UCSD-AML1 (cell line): ENCODE data around the gene SLC37A1.

Experiments used
- DNase-seq: peaks from one replicate; lab custom pipeline; 2025; ENCODE audit not compliant: unreplicated experiment; lab: John Stamatoyannopoulos, UW

SLC37A1 gene

DNA sequence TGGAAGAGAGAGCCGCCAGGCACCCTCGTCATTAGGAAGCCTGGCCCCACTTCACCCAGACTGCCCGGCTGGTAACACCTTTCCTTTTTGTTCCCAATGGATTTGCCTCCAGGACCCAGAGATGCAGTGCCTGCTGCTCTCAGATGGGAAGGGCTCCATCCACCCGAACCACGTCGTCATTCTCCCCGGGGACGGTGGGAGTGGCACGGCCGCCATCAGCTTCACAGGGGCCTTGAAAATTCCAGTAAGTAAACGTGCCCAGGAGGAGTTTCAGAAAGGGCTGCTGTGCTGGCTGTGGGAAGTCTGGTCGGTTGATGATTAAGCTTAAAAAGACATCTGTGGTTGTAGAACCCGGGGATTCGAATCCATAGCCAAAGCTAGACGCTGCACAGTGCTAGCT, 45.2 kb downstream of the SLC37A1 start:
- no peak for DNase-seq

DNA sequence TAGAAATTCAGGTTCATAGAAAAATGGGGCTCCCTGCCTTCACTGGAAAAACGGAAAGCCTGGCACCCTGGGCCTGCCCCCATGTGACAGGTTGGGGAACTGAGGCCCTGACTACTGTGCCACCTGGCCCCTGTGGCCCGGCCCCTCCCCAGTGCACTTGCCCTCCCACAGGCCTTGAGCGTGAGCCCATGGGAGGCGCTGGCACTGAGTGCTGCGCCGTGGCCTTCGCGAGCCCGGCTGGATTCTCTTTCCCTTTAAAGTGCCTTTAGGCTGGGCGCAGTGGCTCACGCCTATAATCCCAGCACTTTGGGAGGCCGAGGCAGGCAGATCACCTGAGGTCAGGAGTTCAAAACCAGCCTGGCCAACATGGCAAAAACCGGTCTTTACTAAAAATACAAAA, 45.7 kb downstream of the SLC37A1 start:
- DNase-seq, result no peak

GRCh38 chr21:42560517-42561179, 47.0 kb downstream of the SLC37A1 start:
- DNase-seq, result no peak

DNA sequence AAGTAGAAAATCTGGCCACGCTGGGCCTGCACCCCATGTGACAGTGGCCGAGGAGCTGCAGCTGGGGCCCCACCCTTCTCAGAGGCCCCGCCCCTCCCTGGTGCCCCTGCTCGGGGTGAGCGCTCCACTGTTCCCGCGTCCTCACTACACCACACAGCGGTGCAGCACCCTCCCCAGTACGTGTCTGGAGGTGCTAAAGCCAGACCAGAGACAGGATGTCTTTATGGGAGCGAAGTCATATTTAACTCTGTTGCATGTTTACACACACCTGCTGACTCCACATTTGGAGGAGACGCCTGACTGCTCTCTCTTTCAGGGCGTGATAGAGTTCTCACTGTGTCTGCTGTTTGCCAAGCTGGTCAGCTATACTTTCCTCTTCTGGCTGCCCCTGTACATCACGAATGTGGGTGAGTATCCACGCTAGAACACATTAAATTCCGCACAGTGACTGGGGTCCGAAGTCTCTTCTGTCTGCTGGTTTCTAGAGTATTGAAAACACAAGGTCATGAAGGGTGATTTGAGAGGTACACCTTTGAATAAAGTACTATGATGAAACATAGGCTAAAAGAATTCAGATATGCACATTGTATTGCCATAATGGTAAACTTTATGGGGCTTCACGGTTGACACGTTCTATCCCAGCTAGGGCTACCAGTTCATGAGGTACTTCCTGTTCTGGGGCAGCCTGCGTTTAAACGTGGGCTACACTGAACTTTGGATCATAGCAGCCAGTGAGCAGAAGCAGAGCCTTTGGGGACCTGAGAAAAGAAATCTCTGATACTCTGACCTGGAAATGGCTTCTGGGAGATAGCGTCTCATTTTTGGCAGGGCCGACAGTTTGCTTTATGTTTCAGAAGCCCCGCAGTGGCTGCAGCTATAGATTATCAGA, 48.4 kb downstream of the SLC37A1 start:
- no peak for DNase-seq

GRCh38 chr21:42562816-42563215, 49.2 kb downstream of the SLC37A1 start:
- no peak for DNase-seq

GRCh38 chr21:42563261-42563660, 49.6 kb downstream of the SLC37A1 start:
- no peak for DNase-seq

- no peak for DNase-seq
Observed at GRCh38 chr21:42563686-42564085, 50.0 kb downstream of the SLC37A1 start.

- no peak for DNase-seq
Observed at GRCh38 chr21:42564561-42564971, 50.9 kb downstream of the SLC37A1 start.

DNA sequence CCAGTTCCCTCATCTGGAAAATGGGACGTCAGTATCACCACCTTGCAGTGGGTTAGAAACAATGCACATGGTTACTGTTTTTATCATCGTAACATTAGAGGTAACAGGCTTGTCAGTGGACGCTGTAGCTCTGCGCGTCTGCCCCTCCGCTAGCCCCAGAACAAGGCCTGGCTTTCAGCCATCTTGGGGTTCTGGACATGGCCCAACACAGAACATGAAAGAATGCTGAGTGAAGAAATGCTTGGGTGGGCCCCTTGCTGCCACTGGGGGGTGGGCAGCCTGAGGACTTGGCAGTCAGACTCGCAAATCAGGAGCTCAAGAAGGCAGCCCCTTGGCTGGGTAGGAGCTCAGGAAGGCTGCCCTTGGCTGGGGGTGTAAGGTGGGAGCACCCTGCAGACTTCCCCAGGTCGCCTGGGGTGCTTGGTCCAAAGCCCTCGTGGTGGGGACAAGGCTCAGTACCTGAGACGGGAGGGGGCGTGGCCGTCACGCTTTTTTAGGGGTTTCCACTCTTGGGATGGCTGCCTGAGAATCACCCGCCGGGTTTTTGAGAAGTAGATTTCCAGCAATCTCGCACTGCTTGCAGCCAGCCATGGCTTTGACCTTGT, 51.7 kb downstream of the SLC37A1 start:
- no peak for DNase-seq

- no peak for DNase-seq
Observed at GRCh38 chr21:42565886-42566523, 52.4 kb downstream of the SLC37A1 start.

- no peak for DNase-seq
Observed at GRCh38 chr21:42566524-42567213, 53.0 kb downstream of the SLC37A1 start.

DNA sequence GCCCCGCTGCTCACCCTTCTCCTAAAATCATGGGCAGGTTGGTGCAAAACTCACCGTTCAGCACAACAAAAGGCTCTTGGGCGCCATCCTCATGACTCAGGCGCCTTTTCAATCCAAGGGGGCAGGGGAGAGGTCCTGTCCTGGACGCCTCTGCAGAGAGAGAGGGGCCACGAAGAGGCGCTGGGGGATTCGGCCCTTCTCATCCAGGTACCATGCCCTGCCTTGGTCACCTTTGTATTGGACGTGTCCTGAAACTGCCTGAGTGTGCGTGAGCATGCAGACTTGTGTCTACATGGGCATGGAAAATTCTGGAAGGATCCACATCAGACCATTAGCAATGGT, 53.5 kb downstream of the SLC37A1 start:
- DNase-seq, result no peak

GRCh38 chr21:42567861-42568260, 54.2 kb downstream of the SLC37A1 start:
- no peak for DNase-seq

DNA sequence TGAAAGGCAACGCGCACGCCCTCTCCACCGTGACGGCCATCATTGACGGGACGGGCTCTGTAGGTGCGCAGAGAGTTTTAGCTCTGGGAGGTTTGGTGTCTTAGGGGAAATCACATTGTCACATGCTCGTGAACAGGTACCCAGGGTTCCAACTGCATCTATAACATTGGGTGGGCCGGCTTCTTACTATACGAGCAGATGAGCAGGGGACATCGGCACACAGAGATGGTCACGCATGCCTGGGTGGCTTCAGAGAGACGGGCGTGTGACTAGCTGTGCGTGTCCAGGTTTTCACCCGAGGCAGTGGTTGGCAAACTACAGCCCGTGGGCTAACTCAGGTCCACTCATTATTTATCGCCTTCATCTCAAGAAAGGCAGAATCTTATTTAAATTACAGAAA, 54.7 kb downstream of the SLC37A1 start:
- no peak for DNase-seq

- DNase-seq, result no peak
Observed at GRCh38 chr21:42568866-42569731, 55.4 kb downstream of the SLC37A1 start.

- DNase-seq, result no peak
Observed at GRCh38 chr21:42569732-42570301, 56.2 kb downstream of the SLC37A1 start.

DNA sequence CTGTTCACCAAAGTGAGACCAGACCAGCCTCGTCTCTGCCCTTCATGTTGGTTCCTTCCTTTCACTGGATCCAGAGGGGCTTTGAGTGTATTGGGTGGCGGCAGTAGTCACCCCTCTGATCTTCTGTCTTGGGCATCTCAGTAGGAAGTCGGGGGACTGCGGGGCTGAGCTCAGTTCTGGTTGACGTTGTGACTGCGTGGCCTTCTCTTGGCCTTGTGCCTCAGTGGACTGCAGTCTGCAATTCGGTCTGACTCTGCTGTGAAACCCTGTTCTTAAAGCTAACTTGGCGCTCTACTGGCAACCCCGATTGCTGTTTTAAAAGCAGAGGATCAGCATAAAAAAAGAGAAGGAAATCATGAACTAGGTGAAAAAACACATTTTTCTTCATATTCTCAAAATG, 56.7 kb downstream of the SLC37A1 start:
- DNase-seq, result no peak

DNA sequence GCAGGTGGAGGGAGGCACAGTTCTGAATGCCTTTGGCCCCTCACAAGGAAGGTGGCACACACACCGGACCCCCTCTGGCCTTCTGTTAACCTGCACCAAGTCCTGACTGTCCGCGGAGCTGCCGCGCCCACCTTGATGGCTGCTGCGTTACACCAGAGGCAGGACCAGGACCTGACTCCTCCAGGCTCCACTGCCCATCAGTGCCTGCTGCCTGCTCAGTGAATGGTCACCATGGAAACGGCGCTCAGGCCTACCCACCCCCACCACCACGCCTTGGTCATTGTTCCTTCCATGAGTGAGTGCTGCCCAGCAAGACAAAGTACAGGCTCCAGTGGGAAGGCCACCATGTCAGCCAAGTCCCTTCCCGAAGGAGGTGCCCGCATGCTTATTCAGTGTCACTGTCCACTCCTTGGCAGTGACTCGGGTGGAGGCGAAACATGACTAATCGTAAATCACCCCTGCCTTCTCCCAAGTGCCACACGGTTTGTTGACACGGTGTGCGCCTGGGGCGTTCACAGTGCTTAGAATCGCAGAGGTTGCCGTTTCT, 57.3 kb downstream of the SLC37A1 start:
- no peak for DNase-seq

DNA sequence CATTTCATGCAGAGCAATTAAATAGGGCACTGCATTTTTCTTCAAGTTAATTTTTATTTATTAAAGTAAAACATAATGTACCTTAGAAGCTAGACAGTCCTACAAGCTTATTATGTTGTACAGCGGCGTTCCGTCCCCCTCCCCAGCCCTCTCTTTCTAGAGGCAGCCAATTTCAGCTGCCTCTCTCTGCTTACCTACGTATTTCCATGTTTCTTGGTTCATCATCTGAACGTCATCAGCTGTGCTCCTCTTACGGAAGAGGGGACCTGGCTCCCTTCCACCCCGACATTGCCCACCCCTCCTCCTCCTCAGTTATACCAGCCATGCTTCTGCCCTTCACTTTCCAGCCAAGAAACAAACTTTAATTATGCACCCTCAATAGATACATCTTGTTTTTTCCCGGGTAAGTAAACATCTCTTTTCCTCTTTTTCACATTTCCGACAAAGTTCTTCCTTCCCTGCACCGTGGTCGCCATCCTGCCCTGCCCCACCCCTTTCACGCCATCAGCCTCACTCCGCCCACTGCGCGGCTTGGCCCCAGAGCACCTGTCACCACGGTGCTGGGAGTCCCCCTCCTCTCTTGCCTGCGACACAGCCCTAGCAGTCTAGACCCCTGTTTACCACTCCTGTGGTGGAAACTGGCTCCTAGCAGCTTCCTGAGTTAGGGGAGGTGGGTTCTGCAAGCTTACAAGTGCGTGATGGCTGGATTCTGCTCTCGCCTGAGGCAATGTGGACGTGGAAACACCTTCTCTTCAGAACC, 57.9 kb downstream of the SLC37A1 start:
- no peak for DNase-seq
